HFF-Myc (cell line): ENCODE data around the gene MYO15A.

Experiments used
- DNase-seq: peaks from one replicate; pipeline ENCODE4 v3.0.0-alpha.2; 2011; ENCODE audit warnings: low read depth; ENCODE audit errors: extremely low read depth
- H3K4me3 ChIP-seq: replicated peaks from 2 replicates; pipeline ENCODE4 v1.5.1; 2011; ENCODE audit warnings: low read depth, mild to moderate bottlenecking, control low read depth, low read length
- TF ChIP-seq, protein P1 (sequence below): IDR thresholded peaks from 2 replicates; pipeline ENCODE4 v1.5.1; 2012; ENCODE audit warnings: mild to moderate bottlenecking, low read depth, low read length, control low read depth; ENCODE audit errors: missing control alignments

Gene MYO15A

DNA sequence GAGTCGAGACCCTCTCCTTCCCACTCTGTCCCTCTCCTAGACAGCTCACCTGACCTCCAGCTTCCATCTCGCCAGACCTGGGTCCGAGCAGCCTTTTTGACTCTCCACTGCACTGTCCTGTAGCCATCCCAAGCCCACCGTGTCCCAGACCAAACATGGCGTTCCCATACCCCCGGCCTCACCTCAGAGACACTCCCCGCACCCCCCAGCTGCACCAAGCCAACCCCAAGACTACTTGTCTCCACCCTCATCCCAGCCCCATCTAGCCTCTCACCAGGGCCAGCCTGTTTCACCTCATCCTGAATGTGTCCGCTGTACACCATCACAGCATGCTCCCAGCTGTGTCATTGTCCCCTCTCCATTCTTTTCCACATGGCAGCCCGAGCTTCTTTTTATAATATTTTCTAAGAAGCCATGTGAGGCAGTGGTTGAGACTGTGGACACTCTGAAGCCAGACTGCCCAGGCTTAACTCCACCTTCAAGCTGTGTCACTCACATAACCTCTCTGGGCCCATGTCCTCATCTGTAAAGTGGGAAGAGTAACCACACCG is 1.5 kb downstream of the MYO15A start:
- TF ChIP-seq, protein P1, sequence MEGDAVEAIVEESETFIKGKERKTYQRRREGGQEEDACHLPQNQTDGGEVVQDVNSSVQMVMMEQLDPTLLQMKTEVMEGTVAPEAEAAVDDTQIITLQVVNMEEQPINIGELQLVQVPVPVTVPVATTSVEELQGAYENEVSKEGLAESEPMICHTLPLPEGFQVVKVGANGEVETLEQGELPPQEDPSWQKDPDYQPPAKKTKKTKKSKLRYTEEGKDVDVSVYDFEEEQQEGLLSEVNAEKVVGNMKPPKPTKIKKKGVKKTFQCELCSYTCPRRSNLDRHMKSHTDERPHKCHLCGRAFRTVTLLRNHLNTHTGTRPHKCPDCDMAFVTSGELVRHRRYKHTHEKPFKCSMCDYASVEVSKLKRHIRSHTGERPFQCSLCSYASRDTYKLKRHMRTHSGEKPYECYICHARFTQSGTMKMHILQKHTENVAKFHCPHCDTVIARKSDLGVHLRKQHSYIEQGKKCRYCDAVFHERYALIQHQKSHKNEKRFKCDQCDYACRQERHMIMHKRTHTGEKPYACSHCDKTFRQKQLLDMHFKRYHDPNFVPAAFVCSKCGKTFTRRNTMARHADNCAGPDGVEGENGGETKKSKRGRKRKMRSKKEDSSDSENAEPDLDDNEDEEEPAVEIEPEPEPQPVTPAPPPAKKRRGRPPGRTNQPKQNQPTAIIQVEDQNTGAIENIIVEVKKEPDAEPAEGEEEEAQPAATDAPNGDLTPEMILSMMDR: no peak
- DNase-seq: no peak
- no peak overlapping the region for H3K4me3 ChIP-seq

GRCh38 chr17:18110636-18111145 is 2.1 kb downstream of the MYO15A start:
- no peak for DNase-seq
- no peak overlapping the region for H3K4me3 ChIP-seq
- TF ChIP-seq, protein P1: no peak

DNA sequence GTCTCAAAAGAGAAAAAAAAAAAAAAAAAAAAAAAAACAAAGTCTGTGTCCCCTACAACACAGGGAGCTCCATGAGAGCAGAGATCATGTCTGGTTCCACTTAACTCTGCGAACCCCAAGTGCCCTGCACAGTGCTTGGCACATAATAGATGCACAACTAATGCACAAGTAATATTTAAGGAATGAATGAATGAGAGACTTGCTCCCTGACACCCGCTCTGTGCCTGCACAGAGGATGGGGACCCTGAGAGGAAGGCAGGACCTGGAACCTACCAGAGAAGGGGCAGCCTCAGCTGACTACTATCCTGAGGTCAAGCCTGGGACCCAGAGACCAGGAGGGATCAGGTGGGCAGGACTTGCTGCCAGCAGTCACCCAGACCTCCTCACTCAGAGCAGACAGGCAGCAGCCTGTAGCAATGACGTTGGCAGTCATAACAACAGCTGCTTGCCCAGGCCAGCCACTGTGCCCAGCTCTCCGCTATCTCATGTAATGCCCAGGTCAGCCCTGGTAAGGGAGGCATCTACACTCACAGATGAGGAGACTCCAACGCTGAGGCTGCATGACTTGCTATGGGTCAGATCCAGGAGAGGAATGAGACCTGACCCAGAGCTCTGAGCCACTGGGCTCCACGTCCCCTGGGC is 2.9 kb downstream of the MYO15A start:
- DNase-seq: no peak

DNA sequence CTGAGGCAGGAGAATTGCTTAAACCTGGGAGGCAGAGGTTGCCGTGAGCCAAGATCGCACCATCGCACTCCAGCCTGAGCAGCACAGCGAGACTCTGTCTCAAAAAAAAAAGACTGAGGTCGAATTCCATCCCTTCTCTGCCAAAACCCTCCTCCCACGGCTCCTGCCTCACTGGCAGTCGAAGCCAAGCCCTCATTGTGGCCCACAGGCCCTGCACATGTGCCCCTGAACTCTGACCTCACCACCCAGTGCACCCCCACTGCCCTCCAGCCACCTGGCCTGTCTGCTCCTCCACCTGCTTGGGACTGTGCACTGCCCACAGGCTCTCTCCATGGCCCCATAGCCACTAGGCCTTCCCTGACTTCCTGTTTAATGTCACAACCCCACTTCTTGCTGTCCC is 7.0 kb downstream of the MYO15A start:
- TF ChIP-seq, protein P1: no peak
- H3K4me3 ChIP-seq: no peak overlapping the region

More for the DNA sequence above, 2.9 kb downstream of the MYO15A start:
- H3K4me3 ChIP-seq: no peak overlapping the region
- TF ChIP-seq, protein P1: no peak

DNA sequence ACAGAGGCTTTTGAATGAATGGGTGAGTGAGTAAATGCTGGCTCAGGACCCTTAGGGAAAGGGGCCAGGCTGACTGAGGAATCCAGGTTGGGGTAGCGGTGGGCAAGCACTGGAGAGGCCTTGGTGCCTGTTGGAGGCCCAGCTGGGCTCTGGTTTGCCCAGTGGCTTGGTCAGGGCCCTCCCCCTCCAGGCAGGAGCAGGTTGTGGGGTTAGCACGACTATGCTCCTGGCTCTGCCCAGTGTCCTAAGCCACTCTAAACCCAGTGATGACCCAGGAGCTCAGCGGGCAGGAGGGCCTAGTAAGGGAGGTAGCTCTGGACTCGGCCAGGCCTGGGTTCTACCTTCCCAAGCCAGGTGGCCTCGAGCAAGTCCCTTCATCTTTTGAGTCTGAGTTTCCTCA is 7.5 kb downstream of the MYO15A start:
- DNase-seq: no peak
- no peak overlapping the region for H3K4me3 ChIP-seq
- TF ChIP-seq, protein P1: no peak

More for the DNA sequence above, 7.0 kb downstream of the MYO15A start:
- DNase-seq: no peak

GRCh38 chr17:18117533-18117932 is 9.0 kb downstream of the MYO15A start:
- H3K4me3 ChIP-seq: no peak overlapping the region
- TF ChIP-seq, protein P1: no peak
- DNase-seq: no peak
